HG03521 (cell line): ENCODE data around the gene SLC22A23.

Experiments used
- ATAC-seq: cut with Tn5 transposase; IDR thresholded peaks from one replicate; pipeline ENCODE4 v1.9.1; 2021; ENCODE audit warnings: mild to moderate bottlenecking, moderate library complexity; ENCODE audit not compliant: unreplicated experiment

The SLC22A23 gene

GRCh38 chr6:3356056-3356823 lies 100.6 kb downstream of the SLC22A23 start:
- ATAC-seq, result peak; percentile 79

GRCh38 chr6:3355358-3356055 lies 101.3 kb downstream of the SLC22A23 start:
- no peak for ATAC-seq

GRCh38 chr6:3355011-3355357 lies 101.9 kb downstream of the SLC22A23 start:
- ATAC-seq, result no peak

GRCh38 chr6:3353939-3354338 lies 102.9 kb downstream of the SLC22A23 start:
- ATAC-seq, result no peak

- no peak for ATAC-seq
Observed at GRCh38 chr6:3353213-3353903, 103.5 kb downstream of the SLC22A23 start.

- ATAC-seq, result no peak
Observed at GRCh38 chr6:3352678-3353077, 104.2 kb downstream of the SLC22A23 start.

- no peak for ATAC-seq
Observed at GRCh38 chr6:3351829-3352524, 104.9 kb downstream of the SLC22A23 start.

GRCh38 chr6:3351105-3351676 lies 105.7 kb downstream of the SLC22A23 start:
- ATAC-seq, result no peak

GRCh38 chr6:3350252-3350796 lies 106.5 kb downstream of the SLC22A23 start:
- ATAC-seq, result no peak

- no peak for ATAC-seq
Observed at GRCh38 chr6:3349388-3350251, 107.2 kb downstream of the SLC22A23 start.

- no peak for ATAC-seq
Observed at GRCh38 chr6:3348821-3349220, 108.0 kb downstream of the SLC22A23 start.

- ATAC-seq, result no peak
Observed at GRCh38 chr6:3347826-3348225, 109.0 kb downstream of the SLC22A23 start.

GRCh38 chr6:3347247-3347646 lies 109.6 kb downstream of the SLC22A23 start:
- no peak for ATAC-seq

GRCh38 chr6:3346476-3346875 lies 110.4 kb downstream of the SLC22A23 start:
- no peak for ATAC-seq

GRCh38 chr6:3345836-3346235 lies 111.0 kb downstream of the SLC22A23 start:
- ATAC-seq, result no peak

GRCh38 chr6:3343089-3343883 lies 113.6 kb downstream of the SLC22A23 start:
- ATAC-seq, result no peak

- no peak for ATAC-seq
Observed at GRCh38 chr6:3341467-3341866, 115.4 kb downstream of the SLC22A23 start.

GRCh38 chr6:3340894-3341293 lies 116.0 kb downstream of the SLC22A23 start:
- ATAC-seq, result no peak

- no peak for ATAC-seq
Observed at GRCh38 chr6:3340358-3340802, 116.5 kb downstream of the SLC22A23 start.
